Stimulated activated CD4-positive, alpha-beta T cell treated with anti-CD3 and anti-CD28 coated beads, Interleukin-4, amount 100 ng/mL, for 48 hours (primary cell): Measurements from ENCODE around the gene SYT15.
"Not testable (repeated sequence)": the region's sequence is repeated elsewhere in the genome, so short reads cannot be mapped to it uniquely, and the experiment has no call there.

Source experiments
- DNase-seq, 2 donors: peaks; one replicate each; pipeline ENCODE4 v3.0.0-alpha.2; 2020; ENCODE audit warnings: low read depth in 2 of 2

Gene SYT15

GRCh38 chr10:46589589-46589988 lies 10.7 kb downstream of the SYT15 start:
- not testable (repeated sequence) for DNase-seq

- not testable (repeated sequence) for DNase-seq
Observed at GRCh38 chr10:46591053-46591452, 12.1 kb downstream of the SYT15 start.

GRCh38 chr10:46593307-46593706 lies 14.4 kb downstream of the SYT15 start:
- not testable (repeated sequence) for DNase-seq

- DNase-seq: not testable (repeated sequence)
Observed at GRCh38 chr10:46594453-46595063, 15.6 kb downstream of the SYT15 start.

GRCh38 chr10:46596570-46596969 lies 17.6 kb downstream of the SYT15 start:
- DNase-seq: not testable (repeated sequence)

- peak in 1 of 2 donors; percentile 2 for DNase-seq
Observed at GRCh38 chr10:46597616-46598246, 18.8 kb downstream of the SYT15 start.

- DNase-seq: not testable (repeated sequence)
Observed at GRCh38 chr10:46600516-46600915, 21.6 kb downstream of the SYT15 start.

GRCh38 chr10:46615540-46615939 lies 36.6 kb downstream of the SYT15 start:
- not testable (repeated sequence) for DNase-seq

GRCh38 chr10:46616227-46616626 lies 37.3 kb downstream of the SYT15 start:
- not testable (repeated sequence) for DNase-seq

GRCh38 chr10:46617134-46617533 lies 38.2 kb downstream of the SYT15 start:
- DNase-seq: not testable (repeated sequence)

- not testable (repeated sequence) for DNase-seq
Observed at GRCh38 chr10:46617913-46618312, 39.0 kb downstream of the SYT15 start.

- DNase-seq: not testable (repeated sequence)
Observed at GRCh38 chr10:46623899-46624654, 45.1 kb downstream of the SYT15 start.

GRCh38 chr10:46629805-46630204 lies 50.9 kb downstream of the SYT15 start:
- DNase-seq: not testable (repeated sequence)

GRCh38 chr10:46630816-46631215 lies 51.9 kb downstream of the SYT15 start:
- DNase-seq: not testable (repeated sequence)

- not testable (repeated sequence) for DNase-seq
Observed at GRCh38 chr10:46631683-46632082, 52.8 kb downstream of the SYT15 start.

- not testable (repeated sequence) for DNase-seq
Observed at GRCh38 chr10:46634698-46635097, 55.8 kb downstream of the SYT15 start.

GRCh38 chr10:46635364-46635959 lies 56.5 kb downstream of the SYT15 start:
- not testable (repeated sequence) for DNase-seq

GRCh38 chr10:46640005-46640404 lies 61.1 kb downstream of the SYT15 start:
- DNase-seq: not testable (repeated sequence)
